Smooth muscle cell (in vitro differentiated cells): ENCODE data around the gene HNRNPH1. TPM values are rescaled to one million over a fixed set of nuclear protein-coding genes. Genes with fewer than 3 reads are reported as not detected.

Source experiments
- DNase-seq: peaks from one replicate; lab custom pipeline; 2025; ENCODE audit not compliant: unreplicated experiment; lab: John Stamatoyannopoulos, UW
- H2AFZ ChIP-seq: fragments of 200-600 bp; sonication (generic); 2 replicates; pipeline ENCODE4 v1.6.0; 2016; ENCODE audit warnings: antibody characterized with exemption, low read depth, mild to moderate bottlenecking
- H3F3A ChIP-seq: fragments of 200-600 bp; sonication (generic); 2 replicates; pipeline ENCODE4 v1.6.0; 2017; ENCODE audit warnings: antibody characterized with exemption, low read depth
- H3K27ac ChIP-seq: fragments of 200-600 bp; sonication (generic); 2 replicates; pipeline ENCODE4 v1.5.1; 2016; ENCODE audit warnings: low read depth, mild to moderate bottlenecking
- H3K27me3 ChIP-seq: fragments of 200-600 bp; sonication (generic); 2 replicates; pipeline ENCODE4 v1.6.1; 2016; ENCODE audit warnings: low read depth, mild to moderate bottlenecking
- H3K36me3 ChIP-seq: fragments of 200-600 bp; sonication (generic); 2 replicates; pipeline ENCODE4 v1.5.1; 2016; ENCODE audit warnings: low read depth
- H3K4me1 ChIP-seq: fragments of 200-600 bp; sonication (generic); 2 replicates; pipeline ENCODE4 v1.5.1; 2016; ENCODE audit warnings: low read depth
- H3K4me2 ChIP-seq: fragments of 200-600 bp; sonication (generic); 2 replicates; pipeline ENCODE4 v1.6.0; 2016; ENCODE audit warnings: mild to moderate bottlenecking
- H3K4me3 ChIP-seq: fragments of 200-600 bp; sonication (generic); 2 replicates; pipeline ENCODE4 v1.5.1; 2016; ENCODE audit warnings: mild to moderate bottlenecking
- H3K79me2 ChIP-seq: fragments of 200-600 bp; sonication (generic); 2 replicates; pipeline ENCODE4 v1.6.0; 2016; ENCODE audit warnings: low read depth, mild to moderate bottlenecking
- H3K9ac ChIP-seq: fragments of 200-600 bp; sonication (generic); 2 replicates; pipeline ENCODE4 v1.6.0; 2016; ENCODE audit warnings: low read depth
- H3K9me3 ChIP-seq: fragments of 200-600 bp; sonication (generic); replicated peaks from 2 replicates; pipeline ENCODE4 v1.5.1; 2016; ENCODE audit warnings: low read depth
- H4K20me1 ChIP-seq: fragments of 200-600 bp; sonication (generic); 2 replicates; pipeline ENCODE4 v1.6.0; 2016; ENCODE audit warnings: low read depth
- CTCF ChIP-seq: fragments of 200-600 bp; sonication (generic); IDR thresholded peaks from 2 replicates; pipeline ENCODE4 v1.5.1; 2017; ENCODE audit warnings: borderline replicate concordance, mild to moderate bottlenecking, antibody characterized with exemption; ENCODE audit not compliant: insufficient read depth, poor library complexity, severe bottlenecking
- WGBS: methylation state at CpG from one replicate; pipeline ENCODE4 v1.1.7; 2016; ENCODE audit warnings: low lambda C conversion rate; 5-methylcytosine and 5-hydroxymethylcytosine counted together
- polyA plus RNA-seq: library from polyadenylated mRNA; unstranded; fragments of >200 nt; fragmentation: Nextera tagmentation; extraction: Ambion mirVana; gene quantifications from 2 replicates; pipeline ENCODE4 v1.2.1, GENCODE V29; 2016
- small RNA-seq: library from RNA; depleted of rRNA; stranded (forward); fragments of <200 nt; gene quantifications from one replicate; pipeline ENCODE3, GENCODE V24; 2014
- total RNA-seq: library from RNA; depleted of rRNA; stranded (reverse); fragments of >200 nt; gene quantifications from 2 replicates; pipeline ENCODE4 v1.2.3, GENCODE V29; 2014

Gene HNRNPH1
- total and polyA plus RNA-seq, 2 experiments from 2014 or later, result 60.9 to 384 TPM

- Histone ChIP-seq H3K4me1 (no peaks in the 10 kb centered on the region), H3K9me3 (no peaks in the 10 kb centered on the region), H3K4me2 (no peak overlapping the region), H3K27me3 (no peaks in the 10 kb centered on the region), H3F3A (no peaks in the 10 kb centered on the region), H3K79me2 (no peaks in the 10 kb centered on the region), H3K27ac (no peak overlapping the region), H4K20me1 (no peaks in the 10 kb centered on the region), H2AFZ (no peak overlapping the region), H3K36me3 (peaks cover 19% of the 10 kb centered on the region), H3K9ac (no peak overlapping the region), H3K4me3 (no peak overlapping the region)
- 97% methylated on average over 8 of the region's 8 CpGs for WGBS
- TF ChIP-seq CTCF, result no peak
- DNase-seq, result no peak
These were observed 51.1 kb downstream of the HNRNPH1 start for GRCh38 chr5:179572386-179572785.

- Histone ChIP-seq H3K4me1 (no peaks in the 10 kb centered on the region), H3F3A (no peaks in the 10 kb centered on the region), H2AFZ (no peak overlapping the region), H3K4me3 (no peak overlapping the region), H3K27me3 (no peaks in the 10 kb centered on the region), H3K4me2 (no peak overlapping the region), H3K9me3 (no peaks in the 10 kb centered on the region), H3K27ac (no peak overlapping the region), H3K79me2 (no peaks in the 10 kb centered on the region), H4K20me1 (no peaks in the 10 kb centered on the region), H3K36me3 (peaks cover 28% of the 10 kb centered on the region), H3K9ac (no peak overlapping the region)
- WGBS, result 95% methylated on average over 7 of the region's 7 CpGs
- no peak for TF ChIP-seq CTCF
- DNase-seq, result no peak
These were observed 54.8 kb downstream of the HNRNPH1 start for GRCh38 chr5:179568721-179569120.

- TF ChIP-seq CTCF, result no peak
- no peaks in the 10 kb centered on the region for H4K20me1 ChIP-seq
- no peak overlapping the region for H3K4me2 ChIP-seq
- H3K4me3 ChIP-seq, result no peak overlapping the region
- H3K27ac ChIP-seq, result no peak overlapping the region
- DNase-seq, result no peak
- H3K27me3 ChIP-seq, result no peaks in the 10 kb centered on the region
- 65% methylated on average over 2 of the region's 2 CpGs for WGBS
- H3K9me3 ChIP-seq, result no peaks in the 10 kb centered on the region
- H3F3A ChIP-seq, result no peaks in the 10 kb centered on the region
- no peak overlapping the region for H2AFZ ChIP-seq
- peaks cover 16% of the 10 kb centered on the region for H3K79me2 ChIP-seq
- H3K36me3 ChIP-seq, result peaks cover 23% of the 10 kb centered on the region
- no peak overlapping the region for H3K9ac ChIP-seq
- no peaks in the 10 kb centered on the region for H3K4me1 ChIP-seq
These were observed 58.9 kb downstream of the HNRNPH1 start for GRCh38 chr5:179564526-179564925.

Small RNA genes lying within 50 kb of the gene (small RNA-seq; reads per million reads assigned to genes)
- gene RF00017, result not detected

Other genes starting within 250 kb of the HNRNPH1 start
- gene RUFY1, start 73.1 kb downstream of the HNRNPH1 start, total RNA-seq, result 26.4 and 41.6 TPM in 2 replicates
- 23.8 and 30.3 TPM in 2 replicates for gene RUFY1, start 73.1 kb downstream of the HNRNPH1 start, polyA plus RNA-seq
- not detected in 2 replicates for gene CBY3, start 57.4 kb upstream of the HNRNPH1 start, total RNA-seq
- gene CBY3, start 57.4 kb upstream of the HNRNPH1 start, polyA plus RNA-seq, result 0.54 TPM in 1 of 2 replicates, not detected in the other
- 513 and 566 TPM in 2 replicates for gene CANX, start 75.3 kb upstream of the HNRNPH1 start, total RNA-seq
- gene CANX, start 75.3 kb upstream of the HNRNPH1 start, polyA plus RNA-seq, result 242 and 274 TPM in 2 replicates
- gene MAML1, start 109.2 kb upstream of the HNRNPH1 start, total RNA-seq, result 11.5 and 14.4 TPM in 2 replicates
- gene MAML1, start 109.2 kb upstream of the HNRNPH1 start, polyA plus RNA-seq, result 9.9 and 12.1 TPM in 2 replicates
- gene LTC4S, start 170.3 kb upstream of the HNRNPH1 start, total RNA-seq, result not detected in 2 replicates
- gene LTC4S, start 170.3 kb upstream of the HNRNPH1 start, polyA plus RNA-seq, result 0.83 TPM in 1 of 2 replicates, not detected in the other
- 60.0 and 60.6 TPM in 2 replicates for gene MGAT4B, start 183.2 kb upstream of the HNRNPH1 start, total RNA-seq
- 121 and 140 TPM in 2 replicates for gene MGAT4B, start 183.2 kb upstream of the HNRNPH1 start, polyA plus RNA-seq
- 114 and 129 TPM in 2 replicates for gene SQSTM1, start 197.2 kb upstream of the HNRNPH1 start, total RNA-seq
- gene SQSTM1, start 197.2 kb upstream of the HNRNPH1 start, polyA plus RNA-seq, result 159 and 262 TPM in 2 replicates
- 16.5 and 22.8 TPM in 2 replicates for gene MRNIP, start 235.1 kb upstream of the HNRNPH1 start, total RNA-seq
- 11.9 and 19.9 TPM in 2 replicates for gene MRNIP, start 235.1 kb upstream of the HNRNPH1 start, polyA plus RNA-seq